GM13976 (cell line): Measurements from ENCODE around the gene DAZAP2.

Experiments
- DNase-seq: peaks from one replicate; pipeline ENCODE4 v3.0.0; 2012; ENCODE audit warnings: low spot score
- CTCF ChIP-seq: IDR thresholded peaks from 2 replicates; pipeline ENCODE4 v1.5.1; 2012; ENCODE audit warnings: borderline replicate concordance, mild to moderate bottlenecking; ENCODE audit not compliant: insufficient read depth; ENCODE audit errors: extremely low read depth, missing control alignments, control extremely low read depth
- in situ Hi-C: fragments of 300-500 bp; cut with MboI; formaldehyde crosslinking; loops from one replicate; pipeline ENCODE4 v1.12.0; 2022; ENCODE audit warnings: low sequenced_read_pairs, mixed read lengths, inconsistent platforms; ENCODE audit not compliant: unreplicated experiment

DAZAP2 gene

DNA sequence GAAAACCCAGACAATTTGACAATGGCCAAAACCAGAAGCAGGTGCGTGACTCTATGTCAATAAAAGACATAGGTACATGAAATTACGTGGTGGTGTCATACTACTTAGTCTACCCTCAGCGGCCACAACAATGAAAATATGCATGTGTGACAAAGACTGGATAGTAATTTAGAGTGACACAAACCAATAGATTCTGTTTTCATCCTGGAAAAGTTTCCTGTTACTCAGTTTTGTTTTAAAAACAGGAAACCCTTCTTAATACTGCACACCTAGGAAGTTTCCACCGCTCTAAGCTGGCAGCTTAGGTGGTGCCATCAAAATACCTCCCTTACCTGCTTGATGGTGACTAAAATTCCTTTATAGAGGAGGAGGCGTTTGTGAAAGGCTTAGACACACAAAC is 35.9 kb upstream of the DAZAP2 start:
- no peak for TF ChIP-seq CTCF
- in situ Hi-C loops: no loop called here
- DNase-seq: no peak

DNA sequence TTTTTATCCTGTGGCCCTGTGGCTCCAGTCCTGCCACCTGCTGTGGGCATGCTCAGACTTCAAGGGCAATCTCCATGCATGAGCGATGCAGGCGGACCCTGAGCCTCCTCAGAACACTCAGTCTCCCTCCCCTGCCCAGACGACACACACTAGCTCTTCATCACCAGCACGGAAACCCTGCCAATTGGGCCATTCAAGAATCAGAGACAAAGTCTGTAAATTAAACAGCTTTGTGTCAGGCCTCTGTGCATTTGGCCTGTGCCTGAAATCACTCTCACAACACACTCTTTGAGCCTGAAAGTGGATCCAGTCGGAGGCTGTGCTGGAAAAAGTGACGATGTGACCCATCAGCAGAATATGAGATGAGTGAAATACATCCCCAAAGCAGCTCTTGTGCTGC is 33.3 kb upstream of the DAZAP2 start:
- in situ Hi-C loops: no loop called here
- TF ChIP-seq CTCF: no peak
- DNase-seq: no peak

GRCh38 chr12:51208016-51208660 is 30.5 kb upstream of the DAZAP2 start:
- no peak for TF ChIP-seq CTCF
- in situ Hi-C loops: no loop called here
- DNase-seq: no peak

GRCh38 chr12:51209259-51209658 is 29.4 kb upstream of the DAZAP2 start:
- DNase-seq: no peak
- TF ChIP-seq CTCF: no peak
- in situ Hi-C loops: no loop called here

GRCh38 chr12:51210690-51211395 is 27.8 kb upstream of the DAZAP2 start:
- in situ Hi-C loops: no loop called here
- no peak for TF ChIP-seq CTCF
- DNase-seq: no peak

GRCh38 chr12:51214895-51215294 is 23.7 kb upstream of the DAZAP2 start:
- DNase-seq: no peak
- in situ Hi-C loops: no loop called here

More at GRCh38 chr12:51214895-51215294, 23.7 kb upstream of the DAZAP2 start:
- no peak for TF ChIP-seq CTCF
